Heart right ventricle (tissue), 16 donors: ENCODE measurements around the gene RAB10. TPM values are rescaled to one million over a fixed set of nuclear protein-coding genes. Genes with fewer than 3 reads are reported as not detected.

Source experiments
- ATAC-seq, 8 donors: fragments of 200-7000 bp; cut with Tn5 transposase; one replicate each; pipeline ENCODE4 v1.9.1; 2020; ENCODE audit warnings: mild to moderate bottlenecking in 8 of 8, moderate library complexity in 8 of 8, moderate number of reproducible peaks in 1 of 8
- DNase-seq, 2 donors: peaks; one replicate each; pipeline ENCODE4 v3.0.0-alpha.2; 2020
- H3K27ac ChIP-seq, 10 donors: fragments of 200-600 bp; sonication (generic) in 2 of 10; one replicate each; pipeline versions ENCODE4 v1.5.0 to v1.8.0; 2020 to 2022; ENCODE audit warnings: mild to moderate bottlenecking in 3 of 10
- H3K27me3 ChIP-seq, 7 donors: fragments of 200-600 bp; one replicate each; pipeline ENCODE4 v1.8.0; 2021 to 2022; ENCODE audit warnings: mild to moderate bottlenecking in 2 of 7
- H3K36me3 ChIP-seq, 9 donors: fragments of 200-600 bp; sonication (generic) in 1 of 9; one replicate each; pipeline versions ENCODE4 v1.5.0 to v1.8.0; 2020 to 2022; ENCODE audit warnings: mild to moderate bottlenecking in 2 of 9
- H3K4me1 ChIP-seq, 9 donors: fragments of 200-600 bp; sonication (generic) in 1 of 9; one replicate each; pipeline versions ENCODE4 v1.5.0 to v1.8.0; 2020 to 2022; ENCODE audit warnings: mild to moderate bottlenecking in 4 of 9
- H3K4me3 ChIP-seq, 10 donors: fragments of 200-600 bp; sonication (generic) in 2 of 10; one replicate each; pipeline versions ENCODE4 v1.5.0 to v1.8.0; 2020 to 2022; ENCODE audit warnings: mild to moderate bottlenecking in 7 of 10, moderate library complexity in 2 of 10
- H3K9me3 ChIP-seq, 11 donors: fragments of 200-600 bp in 10 of 11; sonication (generic) in 2 of 11; one replicate each; pipeline versions ENCODE4 v1.5.0 to v1.8.0; 2013 to 2022; ENCODE audit warnings: mild to moderate bottlenecking in 2 of 11, control low read depth in 1 of 11, moderate library complexity in 1 of 11
- CTCF ChIP-seq, 9 donors: fragments of 200-600 bp; sonication (generic) in 2 of 9; IDR thresholded peaks; one replicate each; pipeline versions ENCODE4 v1.5.0 to v1.8.0; 2021 to 2022; ENCODE audit warnings: antibody characterized with exemption in 9 of 9, mild to moderate bottlenecking in 5 of 9, moderate library complexity in 1 of 9
- WGBS, 2 donors: extraction: QIAGEN DNeasy Blood & Tissue Kit; methylation state at CpG; one replicate each; pipeline ENCODE4 v1.1.7; 2013; ENCODE audit warnings: inconsistent platforms in 1 of 2; 5-methylcytosine and 5-hydroxymethylcytosine counted together
- intact Hi-C, 10 donors: fragments of 100-400 bp; cut with DNase I; formaldehyde crosslinking; loops; one replicate each; pipeline versions ENCODE4 v1.11.1 to v1.14.2; 2022
- polyA plus RNA-seq, 2 donors: library from polyadenylated mRNA; stranded (reverse); fragments of 200-250 nt; gene quantifications; one replicate each; pipeline ENCODE4 v1.2.3, GENCODE V29; 2013
- total RNA-seq, 10 donors: library from RNA; stranded (reverse); fragmentation: NEBNext Ultra II Directional in 3 of 10; extraction: Animal tissue kit (Norgen Biotek cat#: 25700) in 3 of 10; gene quantifications; one replicate each; pipeline versions ENCODE4 v1.2.1 to v1.2.4, GENCODE V29; 2021 to 2023
- donor health status: Arrhythmogenic right ventricular cardiomyopathy.
- donor health status: ischemic (EF 13 %, LVEDD 7.1; RV severe dilation, severe dysfunction).
- donor health status: healthy with polysubstance abuse.
- donor health status: DM: no; HTN: yes; CAD: no.
- donor health status: DM: no; HTN: no; CAD: no.
- donor health status: ischemic (EF 25% LVEDD 6.9; RV normal size, moderate dysfunction).
- donor health status: ischemic (EF 25% LVEDD 5.7; RV mildly dilated, moderate dysfunction).
- donor health status: healthy.
- donor health status: DM: yes; HTN: yes; CAD: no.
- donor health status: Ischemic cardiomyopathy.
- donor health status: ischemic (EF 35%, LVEDD 5.7; RV mildly dilated, moderate dysfunction).
- donor health status: nonischemic (EF 11% LVEDD 7.7; RV severe dilation, severe dysfunction).
- donor health status: DM: yes; HTN: yes; CAD: no.
- donor health status: PGD.
- donor health status: ischemic (EF 29% LVEDD 5.4; RV normal size, mild dysfunction).
- donor health status: nonischemic (EF 23%, LVEDD 6.1; RV moderate dilation, normal function).

Gene RAB10
- total and polyA plus RNA-seq, 12 donors, result 32.2 to 110 (median 94.2) TPM

GRCh38 chr2:26184555-26185303 lies 150.8 kb downstream of the RAB10 start:
- peak; percentile 81 to 90 for DNase-seq
- 1% methylated on average over 92 to 113 of the region's 114 CpGs for WGBS, 2 donors
- Histone ChIP-seq H3K4me3 (peak overlapping the region; percentile 21 to 74 (median 61)), H3K27ac (peak overlapping the region in 8 of 10 donors; percentile 35 to 77 (median 65)), H3K4me1 (peaks cover 0 to 20% (median 7%) of the 10 kb centered on the region in 9 donors), H3K9me3 (no peaks in the 10 kb centered on the region), H3K27me3 (peaks cover 0 to 16% (median 0%) of the 10 kb centered on the region in 7 donors), H3K36me3 (peaks cover 0 to 6% (median 0%) of the 10 kb centered on the region in 9 donors)
- intact Hi-C loops, result no loop called here
- peak; percentile 36 to 80 (median 68) for TF ChIP-seq CTCF (IDR thresholded peaks at IDR 0.05)
- ATAC-seq, result peak; percentile 77 to 97 (median 88)

DNA sequence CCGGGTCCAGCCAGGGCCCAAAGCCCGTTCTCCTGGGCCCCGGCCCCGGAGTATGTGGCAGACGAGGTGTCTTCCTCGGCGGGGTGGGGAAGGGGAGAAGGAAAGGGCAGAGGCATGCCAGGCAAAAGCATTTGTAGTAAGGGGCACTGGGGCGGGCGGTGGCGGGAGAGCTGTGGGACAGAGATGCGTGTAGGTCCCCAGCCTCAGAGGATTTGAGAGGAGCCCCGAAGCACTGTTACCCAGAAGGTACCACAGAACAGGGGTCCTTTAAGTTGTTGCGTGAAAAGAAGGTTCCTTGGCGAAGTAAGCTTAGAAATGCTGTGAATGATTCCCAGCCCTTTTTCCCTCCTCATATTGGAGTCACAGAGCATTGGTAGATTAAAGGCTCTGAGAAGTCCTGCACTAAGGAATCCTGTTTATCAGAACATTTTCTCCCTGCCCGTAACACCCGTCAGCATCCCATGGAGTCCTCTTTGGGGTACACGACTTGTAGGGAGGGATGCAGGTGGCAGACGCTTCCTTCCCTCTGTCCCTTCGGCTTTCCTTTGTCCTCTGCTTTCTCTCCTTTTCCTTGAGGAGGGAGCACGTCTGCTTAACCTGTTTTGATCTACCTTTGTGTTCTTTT lies 151.5 kb downstream of the RAB10 start:
- Histone ChIP-seq H3K27me3 (peaks cover 0 to 11% (median 0%) of the 10 kb centered on the region in 7 donors), H3K27ac (peak overlapping the region in 8 of 10 donors; percentile 35 to 77 (median 65)), H3K4me3 (peak overlapping the region; percentile 21 to 74 (median 61)), H3K36me3 (peaks cover 0 to 13% (median under 1%) of the 10 kb centered on the region in 9 donors), H3K9me3 (no peaks in the 10 kb centered on the region), H3K4me1 (peaks cover 0 to 18% (median 6%) of the 10 kb centered on the region in 9 donors)
- no peak for TF ChIP-seq CTCF (IDR thresholded peaks at IDR 0.05)
- DNase-seq, result no peak
- intact Hi-C loops, result no loop called here
- 39 to 43% methylated on average over 20 of the region's 20 CpGs for WGBS, 2 donors
- ATAC-seq, result no peak

DNA sequence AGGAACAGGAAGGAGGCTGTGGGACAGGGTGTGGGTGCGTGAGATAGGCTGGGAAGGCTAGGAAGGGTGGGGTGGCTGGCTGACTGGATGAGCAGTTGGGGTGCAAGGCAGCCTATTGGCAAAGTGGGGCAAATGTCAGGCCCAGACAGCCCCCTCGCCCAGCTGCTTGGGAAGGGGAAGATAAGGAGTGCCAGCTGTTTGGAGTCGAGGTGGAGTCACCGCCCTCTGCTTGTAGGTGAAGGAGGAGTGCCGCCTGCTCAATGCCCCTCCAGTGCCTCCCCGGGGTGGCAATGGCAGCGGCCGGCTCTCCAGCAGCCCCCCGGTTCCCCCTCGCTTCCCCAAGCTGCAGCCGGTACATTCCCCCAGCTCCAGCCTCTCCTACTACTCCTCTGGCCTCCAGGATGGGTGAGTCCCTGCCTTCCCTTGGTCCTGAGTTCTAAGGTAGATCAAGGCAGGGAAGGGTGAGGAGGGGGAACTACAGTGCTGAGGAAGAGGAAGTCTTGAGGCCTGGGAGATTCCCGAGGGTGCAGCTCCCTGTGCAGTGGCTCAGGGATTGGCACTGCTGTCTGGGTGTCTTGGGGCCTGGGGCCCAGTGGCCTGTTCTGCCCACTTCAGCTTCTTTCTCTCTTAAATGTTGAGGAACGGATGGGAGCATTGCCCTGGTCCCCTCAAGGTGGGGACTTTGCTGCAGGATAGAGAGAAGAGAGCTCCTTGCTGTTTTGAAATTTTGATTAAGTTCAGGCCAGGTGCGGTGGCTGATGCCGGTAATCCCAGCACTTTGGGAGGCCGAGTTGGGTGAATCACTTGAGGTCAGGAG lies 152.3 kb downstream of the RAB10 start:
- ATAC-seq (no peak), DNase-seq (no peak)
- Histone ChIP-seq H3K36me3 (peaks cover 0 to 20% (median 6%) of the 10 kb centered on the region in 9 donors), H3K27me3 (peaks cover 0 to 11% (median 0%) of the 10 kb centered on the region in 7 donors), H3K4me1 (peaks cover 0 to 18% (median 6%) of the 10 kb centered on the region in 9 donors), H3K9me3 (no peaks in the 10 kb centered on the region), H3K4me3 (peak overlapping the region in 7 of 10 donors; percentile 37 to 74 (median 61)), H3K27ac (no peak overlapping the region)
- 89 to 93% methylated on average over 16 of the region's 16 CpGs for WGBS, 2 donors
- intact Hi-C loops, result no loop called here
- no peak for TF ChIP-seq CTCF (IDR thresholded peaks at IDR 0.05)

Other genes starting within 250 kb of the RAB10 start
- gene ASXL2, start 155.6 kb upstream of the RAB10 start, total RNA-seq, result 10 to 100 TPM; 19.6 to 34.0 (median 28.9) TPM
- gene ASXL2, start 155.6 kb upstream of the RAB10 start, polyA plus RNA-seq, result 1 to 10 TPM; 1.8 to 2.0 TPM
- gene KIF3C, start 51.6 kb upstream of the RAB10 start, total RNA-seq, result 1 to 10 TPM; 1.4 to 4.2 (median 2.7) TPM
- 1 to 10 TPM; 1.1 to 1.2 TPM for gene KIF3C, start 51.6 kb upstream of the RAB10 start, polyA plus RNA-seq
- 1 to 10 TPM in 6 of 10 donors, under 1 TPM in 4; 0.55 to 2.3 (median 1.4) TPM for gene GAREM2, start 139.0 kb downstream of the RAB10 start, total RNA-seq
- gene GAREM2, start 139.0 kb downstream of the RAB10 start, polyA plus RNA-seq, result under 1 TPM; 0.59 to 0.72 TPM
- 100 to 1,000 TPM; 298 to 686 (median 410) TPM for gene HADHA, start 210.5 kb downstream of the RAB10 start, total RNA-seq
- 100 to 1,000 TPM; 143 to 192 TPM for gene HADHA, start 210.5 kb downstream of the RAB10 start, polyA plus RNA-seq
- gene HADHB, start 210.9 kb downstream of the RAB10 start, total RNA-seq, result 1,000 to 10,000 TPM in 3 of 10 donors, 100 to 1,000 TPM in 7; 740 to 1,542 (median 874) TPM
- gene HADHB, start 210.9 kb downstream of the RAB10 start, polyA plus RNA-seq, result 100 to 1,000 TPM; 256 to 437 TPM